Ovary (tissue), 1 donor: ENCODE results near the gene MBD5.

Source experiments
- EP300 ChIP-seq: sonication (generic); formaldehyde crosslinking; IDR thresholded peaks from one replicate; pipeline ENCODE4 v1.6.1; 2017; ENCODE audit warnings: antibody characterized with exemption
- POLR2A ChIP-seq: fragments of 450-650 bp; IDR thresholded peaks from one replicate; pipeline ENCODE4 v1.6.1; 2017; ENCODE audit warnings: antibody characterized with exemption, mild to moderate bottlenecking, moderate library complexity

GRCh38 chr2:148306027-148306426, 285.1 kb downstream of the MBD5 start:
- no peak for TF ChIP-seq POLR2A
- TF ChIP-seq EP300 = no peak
